ENCODE measurements around the gene HSPB6. TPM values are rescaled to one million over a fixed set of nuclear protein-coding genes. Genes with fewer than 3 reads are reported as not detected.

Gene HSPB6
- total and polyA plus RNA-seq, 2 of the 8 experiments (the other 6 are each of a cell fraction or from before 2014, with no cell fraction given): 0.91 TPM; not detected in 1

DNA sequence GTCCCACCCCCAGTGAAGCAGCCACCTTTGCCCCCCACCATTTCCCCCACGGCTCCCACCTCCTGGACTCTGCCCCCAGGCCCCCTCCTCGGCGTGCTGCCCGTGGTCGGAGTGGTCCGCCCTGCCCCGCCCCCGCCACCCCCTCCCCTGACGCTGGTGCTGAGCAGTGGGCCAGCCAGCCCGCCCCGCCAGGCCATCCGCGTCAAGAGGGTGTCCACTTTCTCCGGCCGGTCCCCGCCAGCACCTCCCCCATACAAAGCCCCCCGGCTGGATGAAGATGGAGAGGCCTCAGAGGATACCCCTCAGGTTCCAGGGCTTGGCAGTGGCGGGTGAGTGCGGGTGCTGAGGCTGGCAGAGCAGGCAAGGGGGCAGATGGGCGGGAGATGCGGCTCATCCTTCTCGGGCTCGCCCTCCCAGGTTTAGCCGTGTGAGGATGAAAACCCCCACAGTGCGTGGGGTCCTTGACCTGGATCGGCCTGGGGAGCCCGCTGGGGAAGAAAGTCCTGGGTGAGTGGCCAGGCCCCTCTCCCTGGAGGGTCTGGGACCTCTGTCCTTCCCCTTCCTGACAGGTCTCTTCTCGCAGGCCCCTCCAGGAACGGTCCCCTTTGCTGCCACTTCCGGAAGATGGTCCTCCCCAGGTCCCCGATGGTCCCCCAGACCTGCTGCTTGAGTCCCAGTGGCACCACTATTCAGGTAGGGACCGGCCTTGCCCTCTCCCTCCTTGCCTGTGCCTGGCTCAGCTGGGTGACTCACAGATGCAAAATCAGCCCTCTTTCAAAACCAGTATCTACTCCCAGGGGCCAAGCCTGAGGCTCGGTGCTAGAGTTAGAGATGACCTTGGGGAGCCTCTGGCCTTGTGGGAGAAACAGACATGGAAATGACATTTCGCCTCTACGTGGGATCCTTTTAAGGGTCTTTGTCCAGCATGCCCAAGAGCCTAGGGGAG lies 23.4 kb downstream of the HSPB6 start:
- no peak overlapping the region for H2AK5ac ChIP-seq (ENCODE audit: low read depth, low read length)
- peaks cover 12 to 20% of the 10 kb centered on the region in 2 experiments for H4K20me1 ChIP-seq (replicated peaks in 1 of 2; ENCODE audit: control insufficient read depth in 1 of 2, insufficient read depth in 2 of 2, low read length in 2 of 2)
- no peak overlapping the region for H3K4me2 ChIP-seq (ENCODE audit: insufficient read depth in 1 of 2, low read depth in 2 of 2, low read length in 2 of 2)
- no peak overlapping the region for H3K18ac ChIP-seq (ENCODE audit: extremely low read depth, low read length)
- no peak overlapping the region for H3K23ac ChIP-seq (ENCODE audit: insufficient read length)
- no peaks in the 10 kb centered on the region for H3K23me2 ChIP-seq (ENCODE audit: low read depth, low read length)
- H4K91ac ChIP-seq (replicated peaks; ENCODE audit: insufficient read length, low read length): no peak overlapping the region
- no peak overlapping the region for H3K4me3 ChIP-seq (ENCODE audit: extremely low read depth in 1 of 4, insufficient read depth in 2 of 4, low read depth in 3 of 4, low read length in 4 of 4)
- no peak overlapping the region for H3K4ac ChIP-seq (replicated peaks; ENCODE audit: insufficient read length, low read depth, low read length)
- H2BK5ac ChIP-seq (ENCODE audit: low read depth, low read length): no peak overlapping the region
- DNase-seq (ENCODE audit: low read depth in 1 of 2, low spot score in 2 of 2): no peak
- H3K56ac ChIP-seq (replicated peaks; ENCODE audit: insufficient read length, low read depth, low read length): no peak overlapping the region
- no peak overlapping the region for H2BK15ac ChIP-seq (ENCODE audit: low read length)
- no peaks in the 10 kb centered on the region for H3K27me3 ChIP-seq (replicated peaks in 1 of 4; ENCODE audit: control insufficient read depth in 3 of 4, extremely low read depth in 1 of 4, insufficient read depth in 3 of 4, low read length in 3 of 4)
- no peak overlapping the region for H3K27ac ChIP-seq (ENCODE audit: low read depth, low read length)
- H3K36me3 ChIP-seq (ENCODE audit: control insufficient read depth in 2 of 4, insufficient read depth in 4 of 4, low read length in 3 of 4): peaks cover 19 to 63% (median 58%) of the 10 kb centered on the region in 4 experiments
- ChIA-PET POLR2A (ENCODE audit: partially characterized antibody) (interaction anchor here (1.2 to 7.6 kb wide), 6 partner anchors 8 to 15 kb away, joined by 4 to 54 read pairs (median 5); partner anchors contain the start of genes LIN37, PSENEN and U2AF1L4), CTCF (ENCODE audit: partially characterized antibody) (interaction anchor here (0.8 to 8.9 kb wide), 3 partner anchors 9 to 85 kb away, joined by 3 to 80 read pairs (median 4); no protein-coding TSS in a partner anchor)
- H3K9me3 ChIP-seq (ENCODE audit: insufficient read depth in 2 of 2, low read depth in 1 of 2, low read length in 1 of 2): no peaks in the 10 kb centered on the region
- no peak overlapping the region for H3K14ac ChIP-seq (ENCODE audit: insufficient read length)
- FAIRE-seq: no peak
- H4K5ac ChIP-seq (ENCODE audit: insufficient read length, low read depth, low read length): no peak overlapping the region
- no peak overlapping the region for H4K8ac ChIP-seq (ENCODE audit: extremely low read depth, insufficient read depth, low read length)
- H2BK120ac ChIP-seq (replicated peaks; ENCODE audit: low read depth, low read length): no peak overlapping the region
- H2AFZ ChIP-seq (ENCODE audit: low read length): no peak overlapping the region
- H2BK12ac ChIP-seq (ENCODE audit: low read depth, low read length): no peak overlapping the region
- 94% methylated on average over 17 of the region's 35 CpGs; no CpG with 5 or more reads in 1 of the 2 experiments for WGBS, 2 experiments (ENCODE audit: extremely low coverage in 1 of 2, insufficient coverage in 1 of 2, insufficient read length in 1 of 2, insufficient replicate concordance in 2 of 2, low coverage in 1 of 2, low lambda C conversion rate in 2 of 2, missing lambda C conversion rate in 1 of 2)
- no peaks in the 10 kb centered on the region for H3K79me1 ChIP-seq (ENCODE audit: low read depth, low read length)
- no peak overlapping the region for H3K9ac ChIP-seq (replicated peaks in 1 of 4; ENCODE audit: extremely low read depth in 1 of 4, low read depth in 3 of 4, low read length in 3 of 4)
- no peak overlapping the region for H2BK20ac ChIP-seq (ENCODE audit: low read length)
- no peaks in the 10 kb centered on the region for H3K79me2 ChIP-seq (ENCODE audit: control insufficient read depth in 1 of 2, insufficient read depth in 2 of 2, low read length in 2 of 2)
- H3K4me1 ChIP-seq (replicated peaks in 1 of 4; ENCODE audit: control insufficient read depth in 3 of 4, insufficient read depth in 4 of 4, low read length in 3 of 4): no peaks in the 10 kb centered on the region
- no peak for TF ChIP-seq ATF2 (IDR thresholded peaks at IDR 0.05; ENCODE audit: low read length)
- TF ChIP-seq KDM1A (IDR thresholded peaks at IDR 0.05; ENCODE audit: borderline replicate concordance, low read length): no peak
- no peak for TF ChIP-seq TAF7 (optimal IDR thresholded peaks at IDR 0.05; ENCODE audit: borderline replicate concordance, low read depth, low read length)
- TF ChIP-seq SP1 (IDR thresholded peaks at IDR 0.05; ENCODE audit: low read depth, low read length): no peak
- no peak for TF ChIP-seq NRF1 (IDR thresholded peaks at IDR 0.05; ENCODE audit: low read depth, low read length)
- TF ChIP-seq SRF (IDR thresholded peaks at IDR 0.05; ENCODE audit: low read depth, low read length): no peak
- no peak for TF ChIP-seq POU5F1 (IDR thresholded peaks at IDR 0.05; ENCODE audit: low read depth, low read length)
- TF ChIP-seq, protein P1, sequence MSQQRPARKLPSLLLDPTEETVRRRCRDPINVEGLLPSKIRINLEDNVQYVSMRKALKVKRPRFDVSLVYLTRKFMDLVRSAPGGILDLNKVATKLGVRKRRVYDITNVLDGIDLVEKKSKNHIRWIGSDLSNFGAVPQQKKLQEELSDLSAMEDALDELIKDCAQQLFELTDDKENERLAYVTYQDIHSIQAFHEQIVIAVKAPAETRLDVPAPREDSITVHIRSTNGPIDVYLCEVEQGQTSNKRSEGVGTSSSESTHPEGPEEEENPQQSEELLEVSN (IDR thresholded peaks at IDR 0.05): no peak
- TF ChIP-seq SP4 (IDR thresholded peaks at IDR 0.05; ENCODE audit: low read length): no peak
- TF ChIP-seq ZNF274 (IDR thresholded peaks at IDR 0.05; ENCODE audit: borderline replicate concordance, extremely low read depth, low read length): no peak

Measured in H1 (cell line).